Caki2 (cell line): ENCODE measurements around the gene ZBTB32. TPM values are rescaled to one million over a fixed set of nuclear protein-coding genes. Genes with fewer than 3 reads are reported as not detected.
"Not testable (repeated sequence)": the region's sequence is repeated elsewhere in the genome, so short reads cannot be mapped to it uniquely, and the experiment has no call there.

Source experiments
- DNase-seq: peaks from one replicate; pipeline ENCODE4 v3.0.0-alpha.2; 2015; ENCODE audit warnings: low read depth
- in situ Hi-C: cut with HindIII; loops from 2 replicates; pipeline ENCODE4 v1.10.0; 2016; ENCODE audit warnings: low sequenced_read_pairs, low pct_unique_long_range_greater_than_20kb, mixed read lengths
- total RNA-seq: library from RNA; depleted of rRNA; stranded (reverse); fragments of >200 nt; shearing (Covaris generic); gene quantifications from 2 replicates; pipeline ENCODE4 v1.2.3, GENCODE V29; 2014; ENCODE audit warnings: low replicate concordance

ZBTB32 gene
- total RNA-seq, 1 experiment from 2014 or later, result not detected

DNA sequence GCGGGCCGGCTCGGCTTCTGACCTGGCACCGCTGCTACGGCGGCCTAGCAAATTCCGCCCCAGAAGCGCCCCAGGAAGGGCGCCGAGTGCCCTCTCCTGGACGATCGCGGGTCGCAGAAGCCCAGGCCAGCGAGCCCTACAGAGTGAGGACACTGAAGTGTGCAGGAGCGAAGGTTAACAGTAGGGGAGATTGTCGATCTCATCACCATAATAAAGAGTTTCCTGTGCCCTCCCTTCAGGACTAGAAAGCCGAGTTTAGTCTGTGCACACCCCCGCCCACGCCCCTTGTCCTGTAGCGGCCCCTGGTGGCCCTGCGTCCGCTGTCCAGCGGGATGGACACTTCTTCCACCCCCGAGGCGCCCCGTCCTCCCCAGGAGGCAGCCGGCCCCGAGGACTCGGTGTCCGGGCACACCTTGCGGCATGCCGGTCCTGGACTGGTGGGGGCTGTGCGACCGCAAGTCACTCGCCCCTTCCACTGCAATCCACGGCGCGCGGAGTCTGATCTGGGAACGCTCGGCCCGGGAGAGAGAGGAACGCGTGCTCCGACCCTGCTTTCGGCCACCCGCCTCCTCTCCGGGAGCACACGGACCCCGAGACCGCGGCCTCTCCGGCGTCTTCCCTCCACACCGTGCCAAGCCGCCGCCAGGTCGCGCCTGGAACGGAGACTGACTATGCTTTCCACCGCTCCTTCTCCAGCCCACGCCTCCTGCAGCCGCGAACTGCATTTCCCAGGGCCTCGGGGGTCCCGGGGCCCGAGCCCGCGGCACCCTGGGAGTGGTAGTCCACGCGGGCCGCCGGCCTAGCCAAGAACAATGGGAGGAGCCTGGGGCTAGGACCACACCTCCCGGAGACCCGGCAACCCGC is 12.7 kb downstream of the ZBTB32 start:
- in situ Hi-C loops, result no loop called here
- DNase-seq, result peak; percentile 94

DNA sequence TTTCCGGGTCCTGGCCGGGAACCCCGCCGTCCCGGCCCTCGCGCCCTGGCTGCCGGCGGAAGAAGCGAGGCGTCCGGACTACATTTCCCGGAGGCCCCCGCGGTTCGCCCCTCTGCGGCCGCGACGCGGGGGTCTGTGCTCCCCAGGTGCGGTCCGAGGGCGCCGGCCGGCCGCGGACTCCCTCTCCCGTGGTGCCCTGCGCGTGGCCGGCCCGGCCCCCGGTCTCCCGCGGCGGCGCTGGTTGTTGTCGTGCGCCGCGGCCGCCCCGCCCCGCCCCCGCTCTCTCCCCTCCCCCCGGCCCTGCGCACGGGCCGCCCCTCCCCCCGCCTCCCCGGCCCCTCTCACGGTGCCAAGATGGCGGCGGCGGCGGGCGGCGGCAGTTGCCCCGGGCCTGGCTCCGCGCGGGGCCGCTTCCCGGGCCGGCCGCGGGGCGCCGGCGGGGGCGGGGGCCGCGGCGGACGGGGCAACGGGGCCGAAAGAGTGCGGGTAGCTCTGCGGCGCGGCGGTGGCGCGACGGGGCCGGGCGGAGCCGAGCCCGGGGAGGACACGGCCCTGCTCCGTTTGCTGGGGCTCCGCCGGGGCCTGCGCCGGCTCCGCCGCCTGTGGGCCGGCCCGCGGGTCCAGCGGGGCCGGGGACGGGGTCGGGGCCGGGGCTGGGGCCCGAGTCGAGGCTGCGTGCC is 13.4 kb downstream of the ZBTB32 start, which contains the start of gene KMT2B:
KMT2B (plus strand) TSS at position 339 of the 680 bp plus-strand sequence; CDS start at position 355, 16 bp downstream.
- in situ Hi-C loops, result no loop called here
- DNase-seq, result peak; percentile 99

DNA sequence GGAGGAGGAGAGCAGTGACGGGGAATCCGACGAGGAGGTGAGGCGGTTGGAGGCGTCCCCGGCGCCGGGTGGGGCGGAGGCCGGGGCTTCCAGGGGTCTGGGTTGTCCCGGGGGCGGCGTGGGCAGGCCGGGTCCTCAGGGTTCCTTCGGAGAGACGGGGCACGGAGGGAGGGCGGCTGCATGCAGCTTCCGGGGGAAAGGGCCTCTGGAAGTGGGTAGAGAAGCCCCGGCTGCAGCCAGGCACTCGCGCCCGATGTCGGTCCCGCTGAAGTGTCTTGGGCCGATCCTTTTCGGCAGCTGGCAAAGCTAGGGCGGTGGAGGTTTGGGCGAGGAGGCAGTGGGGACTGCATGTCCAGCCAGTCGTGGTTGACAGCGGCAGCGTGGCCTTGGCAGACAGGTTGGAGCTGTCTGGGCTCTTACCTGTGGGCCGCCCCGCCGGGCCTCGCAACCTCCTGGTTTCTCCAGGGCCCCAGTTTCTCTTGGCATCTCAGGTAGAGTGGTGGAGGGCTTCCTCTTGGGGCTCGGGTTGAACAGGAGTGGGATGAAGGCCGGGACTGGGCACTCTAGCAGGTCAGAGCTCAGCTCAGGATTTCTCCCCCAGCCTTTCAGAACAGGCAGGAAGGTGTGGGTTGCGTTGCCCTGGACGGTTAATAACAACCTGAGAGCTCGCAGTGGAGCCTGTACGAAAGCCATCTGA is 14.1 kb downstream of the ZBTB32 start:
- in situ Hi-C loops, result no loop called here
- peak; percentile 28 for DNase-seq

DNA sequence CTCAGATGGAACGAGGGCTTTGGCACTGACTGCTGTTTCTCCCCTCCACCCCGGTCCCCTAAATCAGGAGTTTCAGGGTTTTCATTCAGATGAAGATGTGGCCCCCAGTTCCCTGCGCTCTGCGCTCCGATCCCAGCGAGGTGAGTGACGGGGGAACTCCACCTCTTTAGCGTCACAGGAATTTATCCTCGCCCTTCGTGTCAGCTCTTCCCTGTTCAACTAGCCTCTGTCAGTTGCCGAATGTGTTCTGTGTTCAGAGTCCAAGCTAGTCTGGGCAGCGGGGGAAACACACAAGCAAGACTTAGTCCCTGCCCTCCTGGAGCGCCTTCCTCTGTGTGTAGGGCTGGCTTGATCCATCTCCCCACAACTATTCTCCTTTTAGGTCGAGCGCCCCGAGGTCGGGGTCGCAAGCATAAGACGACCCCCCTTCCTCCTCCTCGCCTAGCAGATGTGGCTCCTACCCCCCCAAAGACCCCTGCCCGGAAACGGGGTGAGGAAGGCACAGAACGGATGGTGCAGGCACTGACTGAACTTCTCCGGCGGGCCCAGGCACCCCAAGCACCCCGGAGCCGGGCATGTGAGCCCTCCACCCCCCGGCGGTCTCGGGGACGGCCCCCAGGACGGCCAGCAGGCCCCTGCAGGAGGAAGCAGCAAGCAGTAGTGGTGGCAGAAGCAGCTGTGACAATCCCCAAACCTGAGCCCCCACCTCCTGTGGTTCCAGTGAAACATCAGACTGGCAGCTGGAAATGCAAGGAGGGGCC is 15.2 kb downstream of the ZBTB32 start:
- no peak for DNase-seq
- in situ Hi-C loops, result no loop called here

DNA sequence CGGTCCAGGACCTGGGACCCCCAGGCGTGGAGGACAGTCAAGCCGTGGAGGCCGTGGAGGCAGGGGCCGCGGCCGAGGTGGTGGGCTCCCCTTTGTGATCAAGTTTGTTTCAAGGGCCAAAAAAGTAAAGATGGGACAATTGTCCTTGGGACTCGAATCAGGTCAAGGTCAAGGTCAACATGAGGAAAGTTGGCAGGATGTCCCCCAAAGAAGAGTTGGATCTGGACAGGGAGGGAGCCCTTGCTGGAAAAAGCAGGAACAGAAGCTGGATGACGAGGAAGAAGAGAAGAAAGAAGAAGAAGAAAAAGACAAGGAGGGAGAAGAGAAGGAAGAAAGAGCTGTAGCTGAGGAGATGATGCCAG is 15.8 kb downstream of the ZBTB32 start:
- in situ Hi-C loops, result no loop called here
- DNase-seq, result no peak

DNA sequence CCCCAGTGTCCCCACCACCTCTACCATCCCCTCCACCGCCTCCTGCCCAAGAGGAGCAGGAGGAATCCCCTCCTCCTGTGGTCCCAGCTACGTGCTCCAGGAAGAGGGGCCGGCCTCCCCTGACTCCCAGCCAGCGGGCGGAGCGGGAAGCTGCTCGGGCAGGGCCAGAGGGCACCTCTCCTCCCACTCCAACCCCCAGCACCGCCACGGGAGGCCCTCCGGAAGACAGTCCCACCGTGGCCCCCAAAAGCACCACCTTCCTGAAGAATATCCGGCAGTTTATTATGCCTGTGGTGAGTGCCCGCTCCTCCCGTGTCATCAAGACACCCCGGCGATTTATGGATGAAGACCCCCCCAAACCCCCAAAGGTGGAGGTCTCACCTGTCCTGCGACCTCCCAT is 16.3 kb downstream of the ZBTB32 start:
- in situ Hi-C loops, result no loop called here
- no peak for DNase-seq

DNA sequence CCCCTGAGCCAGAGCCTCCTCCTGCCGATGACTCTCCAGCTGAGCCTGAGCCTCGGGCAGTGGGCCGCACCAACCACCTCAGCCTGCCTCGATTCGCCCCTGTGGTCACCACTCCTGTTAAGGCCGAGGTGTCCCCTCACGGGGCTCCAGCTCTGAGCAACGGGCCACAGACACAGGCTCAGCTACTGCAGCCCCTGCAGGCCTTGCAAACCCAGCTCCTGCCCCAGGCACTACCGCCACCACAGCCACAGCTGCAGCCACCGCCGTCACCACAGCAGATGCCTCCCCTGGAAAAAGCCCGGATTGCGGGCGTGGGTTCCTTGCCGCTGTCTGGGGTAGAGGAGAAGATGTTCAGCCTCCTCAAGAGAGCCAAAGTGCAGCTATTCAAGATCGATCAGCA is 17.0 kb downstream of the ZBTB32 start:
- in situ Hi-C loops, result no loop called here
- no peak for DNase-seq

DNA sequence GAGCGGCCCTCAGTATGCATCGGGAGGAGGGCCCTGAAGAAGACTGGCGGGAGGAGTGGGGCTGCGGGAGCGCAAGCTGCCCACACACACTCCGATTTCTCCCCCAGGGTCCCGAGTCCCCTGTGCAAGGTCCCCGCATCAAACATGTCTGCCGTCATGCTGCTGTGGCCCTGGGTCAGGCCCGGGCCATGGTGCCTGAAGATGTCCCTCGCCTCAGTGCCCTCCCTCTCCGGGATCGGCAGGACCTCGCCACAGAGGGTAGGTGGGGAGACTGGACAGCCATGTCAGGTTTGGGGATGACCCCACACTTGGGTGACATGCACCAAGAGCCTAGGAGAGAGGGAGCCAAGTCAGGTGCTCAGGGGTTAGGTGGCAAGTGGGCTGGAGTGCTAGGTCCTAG is 18.1 kb downstream of the ZBTB32 start:
- in situ Hi-C loops, result no loop called here
- no peak for DNase-seq

DNA sequence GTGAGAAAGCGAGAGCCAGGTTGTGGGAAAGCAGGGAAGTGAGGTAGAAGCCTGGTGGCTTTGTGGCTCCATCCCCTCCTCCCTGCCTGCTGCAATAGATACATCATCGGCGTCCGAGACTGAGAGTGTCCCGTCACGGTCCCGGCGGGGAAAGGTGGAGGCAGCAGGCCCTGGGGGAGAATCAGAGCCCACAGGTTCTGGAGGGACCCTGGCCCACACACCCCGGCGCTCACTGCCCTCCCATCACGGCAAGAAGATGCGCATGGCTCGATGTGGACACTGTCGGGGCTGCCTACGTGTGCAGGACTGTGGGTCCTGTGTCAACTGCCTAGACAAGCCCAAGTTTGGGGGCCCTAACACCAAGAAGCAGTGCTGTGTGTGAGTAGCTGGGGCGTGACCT is 18.5 kb downstream of the ZBTB32 start:
- DNase-seq, result no peak

DNA sequence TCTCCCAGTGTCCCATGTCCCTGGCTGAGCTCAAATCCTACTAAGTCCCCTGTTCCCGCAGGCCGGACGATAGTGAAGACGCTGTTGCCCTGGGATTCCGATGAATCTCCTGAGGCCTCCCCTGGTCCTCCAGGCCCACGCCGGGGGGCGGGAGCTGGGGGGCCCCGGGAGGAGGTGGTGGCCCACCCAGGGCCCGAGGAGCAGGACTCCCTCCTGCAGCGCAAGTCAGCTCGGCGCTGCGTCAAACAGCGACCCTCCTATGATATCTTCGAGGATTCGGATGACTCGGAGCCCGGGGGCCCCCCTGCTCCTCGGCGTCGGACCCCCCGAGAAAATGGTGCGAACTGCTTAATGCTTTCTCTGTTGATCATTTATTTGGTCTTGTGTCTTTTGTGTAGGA is 19.3 kb downstream of the ZBTB32 start:
- in situ Hi-C loops, result no loop called here
- no peak for DNase-seq

More for the DNA sequence above, 18.5 kb downstream of the ZBTB32 start:
- in situ Hi-C loops, result no loop called here

DNA sequence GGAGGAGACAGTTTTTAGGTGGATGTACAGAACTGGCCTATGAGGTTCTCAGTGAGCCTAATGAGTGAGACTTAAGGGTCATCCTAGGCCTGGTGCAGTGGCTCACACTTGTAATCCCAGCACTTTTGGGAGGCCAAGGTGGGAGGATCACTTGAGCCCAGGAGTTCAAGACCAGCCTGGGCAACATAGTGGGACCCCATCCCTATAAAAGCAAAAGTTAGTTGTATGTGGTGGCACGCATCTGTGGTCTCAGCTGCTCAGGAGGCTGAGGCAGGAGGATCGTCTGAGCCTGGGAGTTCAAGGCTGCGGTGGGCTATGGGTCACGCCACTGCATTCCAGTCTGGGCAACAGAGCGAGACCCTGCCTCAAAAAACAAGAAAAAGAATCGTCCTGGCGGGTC is 19.8 kb downstream of the ZBTB32 start:
- in situ Hi-C loops, DNase-seq: not testable (repeated sequence)

DNA sequence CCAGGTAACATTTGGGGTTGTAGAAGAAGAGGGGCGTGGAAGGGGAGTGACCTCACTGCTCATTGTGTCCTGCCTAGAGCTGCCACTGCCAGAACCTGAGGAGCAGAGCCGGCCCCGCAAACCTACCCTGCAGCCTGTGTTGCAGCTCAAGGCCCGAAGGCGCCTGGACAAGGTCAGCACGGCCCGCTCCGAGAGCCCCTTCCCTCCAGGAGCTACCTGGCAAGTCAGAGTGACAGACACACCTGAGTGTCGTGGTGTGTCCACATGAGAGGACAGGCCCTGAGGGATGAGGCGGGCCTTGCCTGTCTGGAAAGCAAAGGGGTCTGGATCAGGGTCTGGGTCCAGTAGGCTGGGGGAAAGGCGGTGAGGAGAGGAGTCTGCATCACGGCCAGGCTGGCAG is 20.2 kb downstream of the ZBTB32 start:
- in situ Hi-C loops, result no loop called here
- DNase-seq, result no peak

DNA sequence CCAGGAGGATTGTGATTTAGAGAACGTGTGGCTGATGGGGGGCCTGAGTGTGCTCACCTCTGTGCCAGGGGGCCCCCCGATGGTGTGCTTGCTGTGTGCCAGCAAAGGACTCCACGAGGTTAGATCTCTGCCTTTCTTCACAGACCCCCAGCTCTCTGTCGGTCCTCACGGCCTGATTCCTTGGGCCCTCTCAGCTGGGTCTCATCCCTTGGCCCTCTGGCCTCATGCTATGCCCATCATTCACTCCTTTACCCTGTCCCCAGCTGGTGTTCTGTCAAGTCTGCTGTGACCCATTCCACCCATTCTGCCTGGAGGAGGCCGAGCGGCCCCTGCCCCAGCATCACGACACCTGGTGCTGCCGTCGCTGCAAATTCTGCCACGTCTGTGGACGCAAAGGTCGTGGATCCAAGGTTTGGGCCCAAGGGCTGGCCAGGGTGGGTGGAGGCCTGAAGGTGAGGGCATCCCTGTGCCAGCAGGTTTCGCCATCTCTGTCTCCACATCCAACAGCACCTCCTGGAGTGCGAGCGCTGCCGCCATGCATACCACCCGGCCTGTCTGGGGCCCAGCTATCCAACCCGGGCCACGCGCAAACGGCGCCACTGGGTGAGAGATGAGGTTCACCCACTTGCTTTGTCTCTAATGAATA is 21.0 kb downstream of the ZBTB32 start:
- no peak for DNase-seq
- in situ Hi-C loops, result no loop called here

DNA sequence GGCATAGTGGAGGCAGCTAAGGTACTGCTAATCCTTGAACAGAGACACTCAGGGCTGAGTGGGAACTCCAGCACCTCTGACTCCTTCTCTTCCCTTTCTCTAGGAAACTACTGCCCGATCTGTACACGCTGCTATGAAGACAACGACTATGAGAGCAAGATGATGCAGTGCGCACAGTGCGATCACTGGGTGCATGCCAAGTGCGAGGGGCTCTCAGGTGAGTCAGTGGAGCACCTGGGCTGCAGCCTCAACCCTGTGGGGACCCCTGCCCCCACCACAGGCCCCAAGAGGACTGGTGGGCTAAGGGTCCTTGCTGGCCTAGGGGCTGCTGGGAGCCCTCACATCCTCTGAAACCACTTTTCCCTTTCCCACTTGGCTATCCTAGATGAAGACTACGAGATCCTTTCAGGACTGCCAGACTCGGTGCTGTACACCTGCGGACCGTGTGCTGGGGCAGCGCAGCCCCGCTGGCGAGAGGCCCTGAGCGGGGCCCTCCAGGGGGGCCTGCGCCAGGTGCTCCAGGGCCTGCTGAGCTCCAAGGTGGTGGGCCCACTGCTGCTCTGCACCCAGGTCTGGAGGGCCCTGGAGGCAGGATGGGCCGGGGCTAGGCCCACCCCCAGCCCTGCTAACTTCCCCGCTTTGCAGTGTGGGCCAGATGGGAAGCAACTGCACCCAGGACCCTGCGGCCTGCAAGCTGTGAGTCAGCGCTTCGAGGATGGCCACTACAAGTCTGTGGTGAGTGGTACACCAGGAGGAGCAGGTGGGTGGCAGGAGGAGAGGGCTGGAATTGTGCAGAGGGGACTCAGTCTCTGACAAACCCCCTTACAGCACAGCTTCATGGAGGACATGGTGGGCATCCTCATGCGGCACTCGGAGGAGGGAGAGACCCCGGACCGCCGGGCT is 22.9 kb downstream of the ZBTB32 start:
- in situ Hi-C loops, result no loop called here
- no peak for DNase-seq

DNA sequence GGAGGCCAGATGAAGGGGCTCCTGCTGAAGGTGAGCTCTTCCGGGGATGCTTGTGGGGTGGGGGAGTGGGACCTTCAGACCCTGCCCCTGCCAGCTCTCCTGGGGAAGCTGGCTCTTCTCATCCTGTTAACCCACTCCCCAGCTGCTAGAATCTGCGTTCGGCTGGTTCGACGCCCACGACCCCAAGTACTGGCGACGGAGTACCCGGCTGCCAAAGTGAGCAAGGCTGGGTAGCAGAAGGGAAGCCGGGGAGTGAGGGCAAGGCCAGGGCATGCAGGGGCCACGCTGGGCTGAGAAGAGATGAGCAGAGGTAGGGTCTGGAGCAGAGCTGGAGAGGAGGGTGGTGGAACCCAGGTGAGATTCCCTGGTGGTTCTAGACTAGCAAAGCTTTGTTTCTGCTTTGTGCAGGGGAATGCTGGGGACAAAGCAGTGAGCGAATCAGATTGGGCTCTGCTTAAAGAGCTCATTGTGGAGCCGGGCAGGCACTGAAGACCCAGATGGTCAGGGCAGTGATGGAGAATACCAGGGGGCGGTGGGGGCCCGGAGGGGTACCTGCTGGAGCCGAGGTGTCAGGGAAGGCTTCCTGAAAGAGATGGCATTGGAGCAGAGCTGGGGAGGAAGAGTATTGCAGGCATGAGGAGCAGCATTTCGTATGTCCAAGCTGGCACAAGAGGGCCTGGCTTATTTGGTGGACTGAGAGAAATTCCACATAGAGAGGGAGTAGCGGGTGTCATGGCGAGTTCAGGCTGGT is 23.8 kb downstream of the ZBTB32 start:
- in situ Hi-C loops, result no loop called here
- no peak for DNase-seq

DNA sequence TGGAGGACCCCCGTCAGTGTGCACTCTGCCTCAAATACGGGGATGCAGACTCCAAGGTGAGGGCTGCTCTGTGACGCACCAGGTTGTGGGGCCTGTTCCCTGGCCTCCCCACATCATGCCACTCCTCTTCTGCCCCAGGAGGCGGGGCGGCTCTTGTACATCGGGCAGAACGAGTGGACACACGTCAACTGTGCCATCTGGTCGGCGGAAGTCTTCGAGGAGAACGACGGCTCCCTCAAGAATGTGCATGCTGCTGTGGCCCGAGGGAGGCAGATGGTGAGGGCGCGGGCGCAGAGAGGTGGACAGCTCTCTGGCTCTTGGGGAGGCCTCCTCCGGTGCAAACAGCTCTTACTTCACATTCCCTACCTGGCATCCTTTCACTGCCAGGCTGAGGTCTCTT is 24.7 kb downstream of the ZBTB32 start:
- DNase-seq, result no peak
- in situ Hi-C loops, result no loop called here
